Activated naive CD4-positive, alpha-beta T cell treated with anti-CD3 and anti-CD28 coated beads, Interleukin-2, amount 50 U/mL, for 72 hours (primary cell): ENCODE measurements around the gene SPI1. TPM values are rescaled to one million over a fixed set of nuclear protein-coding genes. Genes with fewer than 3 reads are reported as not detected.

ENCODE experiments used
- ATAC-seq, 2 donors: fragments of 150-1000 bp; cut with Tn5 transposase; 2 replicates each; pipeline ENCODE4 v1.10.0; 2021; ENCODE audit warnings: mild to moderate bottlenecking in 2 of 2, moderate library complexity in 2 of 2
- DNase-seq, 2 donors: peaks; one replicate each; pipeline ENCODE4 v3.0.0; 2021 to 2022; ENCODE audit warnings: low spot score in 2 of 2
- H3K27ac Mint-ChIP-seq, 2 donors: one replicate each; pipeline ENCODE4 v1.8.0; 2022; ENCODE audit warnings: mild to moderate bottlenecking in 2 of 2, mixed read lengths in 2 of 2
- H3K36me3 Mint-ChIP-seq, 2 donors: one replicate each; pipeline ENCODE4 v1.8.0; 2022; ENCODE audit warnings: mixed read lengths in 2 of 2
- H3K9me3 Mint-ChIP-seq, 2 donors: one replicate each; pipeline ENCODE4 v1.8.0; 2022; ENCODE audit warnings: mixed read lengths in 2 of 2
- total RNA-seq, 2 donors: library from RNA; stranded (reverse); gene quantifications; one replicate each; pipeline ENCODE4 v1.2.3, GENCODE V29; 2022

SPI1 gene
- total RNA-seq, 2 donors from 2014 or later, result 0.20 TPM; not detected in 1

DNA sequence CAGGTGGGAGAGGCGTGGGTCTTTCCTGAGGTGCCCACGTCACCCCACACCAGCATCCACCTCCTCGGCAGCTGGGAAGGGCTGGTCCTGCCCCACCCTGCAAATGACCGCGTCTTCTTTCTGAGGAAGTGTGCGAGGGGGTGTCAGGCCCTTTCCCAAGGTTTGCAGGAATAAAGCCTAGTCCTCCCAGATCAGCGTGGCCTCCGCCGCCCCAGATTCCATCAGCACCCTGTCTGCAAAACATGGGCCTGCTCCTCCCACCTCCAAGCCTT is 15.6 kb upstream of the SPI1 start:
- Mint-ChIP-seq H3K36me3 (no peaks in the 10 kb centered on the region), H3K27ac (peak overlapping the region; percentile 88 to 93), H3K9me3 (no peaks in the 10 kb centered on the region)
- ATAC-seq (no peak), DNase-seq (no peak)

DNA sequence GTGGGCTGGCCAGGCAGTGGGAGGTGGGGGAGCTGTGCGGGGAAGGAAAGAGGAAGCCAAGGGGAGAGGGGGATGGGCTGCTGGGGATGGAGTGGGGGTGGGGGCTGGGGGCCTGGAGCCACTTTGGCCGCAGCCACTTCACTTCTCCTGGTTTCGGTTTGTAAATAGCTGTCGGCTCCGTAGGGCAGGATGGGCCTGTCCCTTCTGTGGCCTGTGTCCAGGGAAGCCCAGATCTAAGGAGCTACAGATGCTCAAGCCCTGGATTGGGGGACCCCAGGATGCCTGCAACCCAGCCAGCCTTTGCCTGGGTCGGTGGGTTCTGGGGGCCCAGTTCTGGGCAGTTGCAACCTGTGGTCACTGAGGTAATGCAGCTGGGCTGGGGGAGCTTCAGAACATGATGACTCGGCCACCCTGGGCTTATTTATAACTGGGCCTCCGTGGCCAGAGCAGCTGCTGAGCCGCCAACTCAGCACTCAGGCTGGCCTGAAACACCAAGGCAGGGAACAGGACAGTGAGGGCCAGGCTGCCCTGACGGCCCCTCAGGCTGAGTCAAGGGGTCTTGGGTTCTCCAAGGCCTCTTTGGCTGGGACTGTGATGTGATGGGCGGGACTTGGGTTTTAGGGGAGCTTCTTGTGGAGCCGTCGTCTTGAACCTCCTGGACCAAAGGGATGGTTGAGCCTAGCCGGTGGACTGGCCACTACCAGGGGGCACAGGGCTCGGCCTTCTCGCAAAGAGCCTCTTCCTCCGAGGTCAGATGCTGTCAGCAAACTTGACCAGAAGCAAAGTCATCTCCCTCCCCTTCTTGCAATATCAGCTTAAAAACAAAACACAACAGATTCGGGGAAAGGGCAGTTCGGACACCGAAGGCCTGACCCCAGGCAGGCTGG is 15.1 kb upstream of the SPI1 start:
- no peaks in the 10 kb centered on the region for H3K9me3 Mint-ChIP-seq
- ATAC-seq, result no peak
- H3K27ac Mint-ChIP-seq, result peak overlapping the region in 1 of 2 donors; percentile 88
- H3K36me3 Mint-ChIP-seq, result no peaks in the 10 kb centered on the region
- no peak for DNase-seq

DNA sequence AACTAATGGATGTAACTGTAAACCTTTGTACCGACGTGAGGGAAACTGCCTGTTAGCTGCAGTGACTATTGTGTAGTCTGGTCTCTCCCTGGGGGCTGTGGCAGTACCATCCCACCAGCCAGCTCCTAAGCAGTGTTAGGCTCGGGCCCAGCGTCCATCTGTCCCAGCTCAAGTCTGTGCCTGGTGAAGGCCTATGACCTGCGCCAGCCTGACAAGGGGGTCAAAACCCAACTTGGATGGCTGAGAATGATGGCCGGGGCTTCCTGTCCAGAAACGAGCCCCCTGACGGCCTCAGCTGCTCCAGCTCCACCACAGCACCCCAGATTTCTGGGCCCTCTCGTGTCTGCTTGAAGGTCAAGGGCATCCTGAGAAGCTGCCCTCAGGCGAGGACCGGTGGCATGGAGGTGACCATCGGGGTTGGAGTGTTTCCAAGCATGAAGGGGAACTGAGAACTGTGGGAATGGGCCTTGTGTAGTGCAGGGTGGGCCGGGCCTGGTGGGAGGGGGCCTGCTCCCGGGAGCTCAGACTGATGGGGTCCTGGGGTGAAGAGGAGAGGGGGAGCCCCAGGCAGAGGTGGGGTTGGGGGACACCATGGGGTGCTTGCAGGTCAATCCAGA is 14.3 kb upstream of the SPI1 start:
- no peak for ATAC-seq
- no peak for DNase-seq
- no peaks in the 10 kb centered on the region for H3K9me3 Mint-ChIP-seq
- peak overlapping the region in 1 of 2 donors; percentile 13 for H3K27ac Mint-ChIP-seq
- no peaks in the 10 kb centered on the region for H3K36me3 Mint-ChIP-seq

DNA sequence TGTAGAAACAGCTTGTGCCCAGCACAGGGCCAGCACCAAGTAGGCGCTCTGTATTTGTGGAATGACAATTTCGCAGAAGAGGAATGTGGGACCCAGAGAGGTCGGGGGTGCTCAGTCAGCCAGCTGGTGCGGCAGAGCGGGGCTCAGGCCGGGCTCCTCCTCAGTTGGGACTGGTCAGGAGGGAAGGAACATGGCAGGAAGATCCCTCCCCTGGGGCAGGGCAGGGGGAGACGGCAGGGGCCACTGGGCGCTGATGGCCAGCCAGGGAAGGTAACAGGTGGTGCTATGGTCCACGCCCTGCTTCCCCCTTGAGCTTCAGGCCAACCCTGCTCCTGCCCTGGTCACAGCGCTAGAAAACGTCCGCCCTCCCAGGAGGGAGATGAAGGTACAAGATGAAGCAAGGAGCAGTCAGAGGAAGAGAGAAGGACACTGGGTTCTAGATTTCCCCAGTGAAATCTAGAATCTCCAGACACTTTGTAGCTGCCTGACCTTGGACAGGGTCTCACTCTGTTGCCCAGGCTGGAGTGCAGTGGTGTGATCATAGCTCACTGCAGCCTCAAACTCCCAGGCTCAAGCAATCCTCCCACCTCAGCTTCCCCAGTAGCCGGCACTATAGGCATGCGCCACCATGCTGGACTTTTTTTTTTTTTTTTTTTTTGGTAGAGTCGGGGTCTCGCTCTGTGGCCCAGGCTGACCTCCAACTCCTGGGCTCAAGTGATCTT is 13.5 kb upstream of the SPI1 start:
- Mint-ChIP-seq H3K36me3 (no peaks in the 10 kb centered on the region), H3K27ac (peak overlapping the region in 1 of 2 donors; percentile 13)

DNA sequence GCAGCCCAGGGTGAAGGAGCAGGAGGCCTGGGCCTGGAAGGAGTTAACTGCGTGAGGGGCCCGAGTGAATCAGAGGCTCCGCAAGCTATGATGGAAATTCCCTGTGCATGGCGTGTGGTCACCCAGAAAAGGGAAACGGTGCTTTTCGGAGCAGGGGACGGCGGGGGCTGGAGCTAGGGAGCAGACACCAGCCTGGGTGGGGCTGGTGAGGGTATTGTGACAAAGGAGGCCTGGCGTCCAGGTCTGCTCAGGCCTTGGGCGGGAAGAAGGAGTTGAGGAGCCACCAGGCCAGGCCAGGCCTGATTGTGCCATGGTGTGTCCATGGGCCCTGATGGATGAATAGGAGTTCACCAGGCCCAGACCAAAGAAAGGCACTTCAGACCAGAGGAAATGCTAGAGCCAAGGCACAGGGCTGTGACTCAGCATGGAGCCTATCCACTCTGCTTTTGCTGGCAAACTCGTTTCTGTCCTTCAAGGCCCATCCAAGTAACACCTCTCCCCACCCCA is 12.8 kb upstream of the SPI1 start:
- DNase-seq (no peak), ATAC-seq (no peak)
- Mint-ChIP-seq H3K36me3 (no peaks in the 10 kb centered on the region), H3K27ac (peak overlapping the region in 1 of 2 donors; percentile 13), H3K9me3 (no peaks in the 10 kb centered on the region)

More for the DNA sequence above, 13.5 kb upstream of the SPI1 start:
- H3K9me3 Mint-ChIP-seq, result no peaks in the 10 kb centered on the region
- DNase-seq, result no peak
- no peak for ATAC-seq

DNA sequence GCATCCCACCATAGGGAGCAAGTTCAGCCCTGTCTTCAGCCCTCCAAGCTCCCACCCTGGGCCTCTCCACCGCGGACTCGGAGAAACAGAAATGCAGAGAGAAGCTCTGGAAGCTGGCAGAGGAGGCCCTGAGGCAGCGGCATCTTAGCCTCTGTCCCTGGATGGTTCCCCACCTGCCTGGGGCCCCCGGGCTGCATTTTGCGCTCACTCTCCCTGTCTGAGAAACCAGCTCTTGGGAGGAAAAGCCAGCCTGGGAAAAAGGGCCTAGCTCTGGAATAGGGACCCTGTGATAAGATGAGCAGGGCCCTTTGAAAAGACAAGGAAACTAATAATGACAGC is 12.0 kb upstream of the SPI1 start:
- Mint-ChIP-seq H3K36me3 (no peaks in the 10 kb centered on the region), H3K9me3 (no peaks in the 10 kb centered on the region), H3K27ac (peak overlapping the region in 1 of 2 donors; percentile 13)
- DNase-seq (no peak), ATAC-seq (no peak)

DNA sequence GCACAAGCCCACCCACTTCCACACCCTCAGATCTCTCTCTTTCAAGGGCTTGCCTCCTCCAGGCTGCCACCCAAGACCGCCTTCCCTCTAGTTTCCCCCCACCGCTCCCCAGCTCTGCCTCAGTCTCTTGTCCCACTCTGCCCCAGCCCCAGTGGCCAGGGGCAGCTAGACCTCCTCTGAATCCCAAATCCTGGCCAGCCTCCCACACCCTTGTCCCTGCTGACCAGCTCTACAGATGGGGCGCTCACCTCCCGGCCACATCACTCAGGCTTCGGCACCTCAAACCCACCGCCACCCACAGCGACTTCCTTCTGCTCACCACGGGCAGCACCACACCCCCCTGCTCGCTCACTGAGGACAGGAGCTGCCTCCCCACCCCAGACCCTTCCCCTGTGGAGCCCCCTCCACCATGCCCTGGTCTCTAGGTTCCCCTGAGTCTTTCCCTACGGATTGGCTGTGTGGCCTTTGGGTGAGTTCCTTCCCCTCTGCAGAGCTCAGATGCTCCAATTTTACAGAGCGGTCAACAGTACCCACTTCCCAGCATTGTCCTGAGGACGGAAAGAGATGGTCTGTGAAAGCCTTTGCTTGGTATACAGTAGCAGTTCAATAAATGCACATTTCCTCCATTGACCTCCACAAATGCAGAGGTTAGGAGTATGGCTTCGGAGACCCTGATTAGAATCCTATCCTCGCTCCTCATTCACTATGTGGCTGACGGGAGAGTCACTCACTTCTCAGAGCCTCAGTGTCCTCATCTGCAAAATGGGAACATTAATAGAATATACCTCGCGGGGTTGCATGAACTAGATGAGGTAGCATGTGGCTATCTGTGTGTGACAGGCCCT is 11.5 kb upstream of the SPI1 start:
- no peaks in the 10 kb centered on the region for H3K9me3 Mint-ChIP-seq
- H3K27ac Mint-ChIP-seq, result peak overlapping the region in 1 of 2 donors; percentile 43
- no peak for ATAC-seq
- DNase-seq, result no peak
- H3K36me3 Mint-ChIP-seq, result no peaks in the 10 kb centered on the region

DNA sequence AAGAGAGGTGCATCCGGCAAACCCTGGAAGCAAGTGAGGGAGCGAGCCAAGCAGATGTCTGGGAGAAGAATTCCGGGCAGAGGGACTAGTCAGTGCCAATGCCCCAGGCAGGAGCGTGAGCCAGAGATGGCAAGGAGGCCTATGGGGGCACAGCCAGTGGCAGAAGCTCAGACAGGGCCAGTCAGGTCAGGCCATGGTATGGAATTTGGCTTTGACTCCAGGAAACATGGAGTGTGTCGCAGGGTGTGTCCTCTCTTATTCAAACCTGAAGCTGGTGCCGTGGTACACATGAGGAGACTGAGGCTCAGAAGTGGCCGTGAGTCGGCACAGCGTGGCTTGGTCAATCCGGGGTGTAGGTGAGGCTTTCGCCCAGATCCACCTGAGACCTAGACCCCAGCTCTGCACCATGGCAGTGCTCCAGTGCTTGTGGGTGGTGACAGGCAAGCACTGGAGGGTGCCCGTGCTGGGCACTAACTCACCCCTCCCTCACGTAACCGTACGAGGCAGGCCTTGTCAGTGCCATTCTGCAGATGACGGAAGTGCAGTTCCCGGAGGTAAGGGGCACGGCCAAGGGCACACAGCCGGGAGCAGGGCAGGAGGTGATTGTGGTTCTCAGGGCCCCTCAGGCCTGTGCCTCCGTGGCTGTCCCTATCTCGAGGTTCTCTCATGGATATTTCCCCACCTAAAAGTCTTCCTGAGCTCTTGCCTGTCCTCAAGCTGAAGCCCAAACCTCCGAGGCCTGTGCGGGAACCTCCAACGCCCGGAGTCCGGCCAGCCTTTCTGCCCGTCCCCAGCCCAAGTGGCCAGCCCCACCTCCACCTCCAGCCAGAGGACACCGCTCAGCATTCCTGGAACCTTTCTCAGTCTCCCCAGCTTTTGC is 10.6 kb upstream of the SPI1 start:
- ATAC-seq (no peak), DNase-seq (no peak)
- peak overlapping the region in 1 of 2 donors; percentile 43 for H3K27ac Mint-ChIP-seq
- no peaks in the 10 kb centered on the region for H3K9me3 Mint-ChIP-seq
- H3K36me3 Mint-ChIP-seq, result no peaks in the 10 kb centered on the region

DNA sequence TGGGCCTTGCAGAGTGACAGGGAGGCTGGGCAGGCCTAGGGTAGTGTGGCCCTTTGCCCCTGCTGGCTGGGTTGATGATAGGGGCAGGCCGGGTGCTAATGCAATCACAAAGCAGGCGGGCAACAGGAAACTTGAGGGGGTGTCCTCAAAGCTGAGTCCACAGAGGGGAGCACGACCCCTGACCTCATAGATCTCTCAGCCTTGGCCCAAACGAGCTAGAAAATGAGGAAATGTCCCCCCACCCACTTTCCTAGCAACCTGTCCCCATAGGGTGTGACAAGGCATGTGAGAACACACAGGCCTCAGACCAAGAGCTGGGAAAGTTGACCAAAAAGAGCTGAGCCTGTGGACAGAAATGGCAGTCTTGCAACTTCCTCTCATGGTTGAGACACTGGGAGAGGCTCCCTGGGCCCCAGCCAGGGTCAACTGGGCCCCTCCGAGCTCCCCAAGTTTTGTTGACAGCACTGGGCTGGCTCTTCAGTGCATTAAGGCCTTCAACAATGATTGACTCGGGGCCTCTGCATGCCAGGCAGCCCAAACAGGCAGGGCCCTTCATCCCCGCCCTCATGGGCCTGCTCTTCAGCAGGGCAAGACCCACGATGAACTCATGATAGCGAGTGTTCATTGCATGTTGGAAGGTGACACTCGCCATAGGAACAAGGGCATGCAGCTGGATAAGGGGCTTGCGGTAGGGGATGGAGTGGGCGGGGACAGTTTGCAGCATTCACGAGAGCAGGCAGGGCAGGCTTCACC is 9.8 kb upstream of the SPI1 start:
- H3K36me3 Mint-ChIP-seq, result no peaks in the 10 kb centered on the region
- no peak for DNase-seq
- no peaks in the 10 kb centered on the region for H3K9me3 Mint-ChIP-seq
- H3K27ac Mint-ChIP-seq, result no peak overlapping the region
- no peak for ATAC-seq

DNA sequence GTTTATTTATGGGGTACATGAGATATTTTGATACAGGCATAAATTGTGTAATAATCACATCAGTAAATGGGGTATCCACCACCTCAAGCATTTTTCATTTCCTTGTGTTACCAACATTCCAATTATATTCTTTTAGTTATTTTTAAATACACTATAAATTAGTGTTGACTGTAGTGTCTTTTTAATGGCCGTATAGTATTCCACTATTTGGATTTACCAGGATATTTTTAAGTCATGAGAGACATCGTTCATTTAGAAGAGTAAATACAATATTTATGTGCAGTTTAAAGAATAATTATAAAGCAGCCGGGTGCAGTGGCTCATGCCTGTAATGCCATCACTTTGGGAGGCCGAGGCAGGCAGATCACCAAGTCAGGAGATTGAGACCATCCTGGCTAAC is 6.2 kb upstream of the SPI1 start:
- DNase-seq (no peak), ATAC-seq (no peak)
- Mint-ChIP-seq H3K9me3 (no peaks in the 10 kb centered on the region), H3K36me3 (no peaks in the 10 kb centered on the region), H3K27ac (no peak overlapping the region)

DNA sequence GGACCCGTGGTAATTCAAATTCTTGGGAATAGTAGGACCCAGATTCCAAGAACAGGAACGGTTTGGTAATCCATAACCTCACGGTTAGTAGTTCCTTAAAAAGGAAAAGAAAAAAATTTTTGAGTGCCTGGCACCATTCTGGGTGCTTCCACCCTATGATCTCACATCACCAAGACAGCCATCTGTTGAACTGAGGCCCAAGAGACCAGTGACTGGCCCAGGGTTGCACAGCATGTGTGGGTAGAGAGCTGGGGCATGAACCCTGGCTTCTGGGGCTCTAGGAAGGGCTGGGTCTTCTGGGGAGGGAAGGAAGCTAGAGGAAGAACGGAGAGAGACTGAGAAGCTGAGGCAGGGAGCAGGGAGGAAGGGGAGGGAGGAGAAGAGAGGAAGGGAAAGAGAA is 4.7 kb upstream of the SPI1 start:
- no peak for DNase-seq
- Mint-ChIP-seq H3K9me3 (no peaks in the 10 kb centered on the region), H3K36me3 (no peaks in the 10 kb centered on the region), H3K27ac (no peak overlapping the region)
- no peak for ATAC-seq

DNA sequence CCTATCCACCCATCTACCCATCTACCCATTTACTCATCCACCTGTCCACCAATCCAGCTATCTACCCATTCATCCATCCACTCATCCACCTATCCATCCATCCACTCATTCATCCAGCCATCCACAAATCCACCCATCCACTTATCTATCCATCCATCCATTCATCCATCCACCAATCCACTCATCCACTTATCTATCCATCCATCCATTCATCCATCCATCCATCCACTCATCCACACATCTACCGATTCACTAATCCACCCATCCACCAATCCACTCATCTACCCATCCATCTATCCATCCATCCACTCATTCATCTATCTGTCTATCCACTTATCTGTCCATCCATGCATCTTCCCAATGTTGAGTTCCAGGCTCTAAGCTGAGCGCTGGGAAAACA is 1.7 kb upstream of the SPI1 start:
- no peak for DNase-seq
- no peaks in the 10 kb centered on the region for H3K9me3 Mint-ChIP-seq
- H3K36me3 Mint-ChIP-seq, result no peaks in the 10 kb centered on the region
- ATAC-seq, result no peak
- H3K27ac Mint-ChIP-seq, result no peak overlapping the region

DNA sequence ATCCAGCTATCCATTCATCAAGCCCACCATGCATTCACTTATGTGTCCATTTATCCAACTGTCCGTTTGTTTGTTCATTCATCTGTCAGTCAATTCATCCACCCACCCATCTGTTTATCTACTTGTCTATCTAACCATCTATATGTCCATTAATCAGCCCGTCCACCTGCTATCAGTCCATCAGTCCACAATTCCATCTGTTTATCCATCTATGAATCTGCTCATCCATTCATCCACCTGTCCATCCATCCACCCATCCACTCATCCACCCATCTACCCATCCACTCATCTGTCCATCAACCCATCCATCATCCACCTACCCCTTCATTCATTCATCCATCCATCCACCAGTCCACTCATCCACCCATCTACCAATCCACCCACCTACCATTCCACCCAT is 970 bp upstream of the SPI1 start:
- DNase-seq (no peak), ATAC-seq (no peak)
- Mint-ChIP-seq H3K9me3 (no peaks in the 10 kb centered on the region), H3K36me3 (no peaks in the 10 kb centered on the region), H3K27ac (no peak overlapping the region)

DNA sequence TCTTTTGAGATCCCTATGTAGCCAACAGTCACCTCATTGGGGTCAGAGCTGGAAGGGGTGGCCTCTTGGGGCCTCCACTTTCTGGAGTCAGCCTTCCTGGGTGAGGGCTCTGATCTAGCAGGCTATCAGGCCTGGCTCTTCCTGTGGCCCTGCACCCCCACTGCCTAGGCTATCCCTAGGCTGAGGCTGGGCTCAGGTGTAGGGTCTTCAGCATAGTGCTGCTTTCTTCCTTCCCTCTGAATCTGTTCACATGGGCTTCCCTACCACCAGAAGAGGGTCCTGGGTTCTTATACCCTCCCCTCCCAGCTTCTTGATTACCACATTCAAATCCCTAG is 456 bp upstream of the SPI1 start:
- DNase-seq (no peak), ATAC-seq (no peak)
- Mint-ChIP-seq H3K27ac (no peak overlapping the region), H3K9me3 (no peaks in the 10 kb centered on the region), H3K36me3 (no peaks in the 10 kb centered on the region)

DNA sequence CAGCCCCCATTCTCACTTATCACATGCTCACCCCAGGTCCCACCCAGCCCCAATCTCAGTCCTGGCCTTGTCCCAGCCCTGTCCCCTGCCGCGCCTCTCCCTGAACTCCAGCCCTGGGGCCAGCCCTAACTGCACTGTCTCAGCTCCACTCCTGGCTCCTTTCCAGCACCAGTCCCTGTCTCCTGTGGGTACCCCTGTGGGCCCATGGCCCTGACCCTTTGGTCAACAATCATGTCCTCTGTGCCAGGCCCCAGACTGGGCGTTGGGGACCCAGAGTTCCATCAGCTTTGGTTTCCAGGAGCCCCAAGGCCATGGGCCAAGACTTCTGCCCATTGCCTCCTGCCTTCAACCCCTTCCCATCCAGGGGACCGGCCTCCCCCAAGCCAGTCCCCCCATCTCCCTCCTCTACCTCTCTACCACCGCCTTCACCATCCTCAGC is 757 bp downstream of the SPI1 start:
- DNase-seq, result no peak
- Mint-ChIP-seq H3K9me3 (no peaks in the 10 kb centered on the region), H3K36me3 (no peaks in the 10 kb centered on the region), H3K27ac (peak overlapping the region in 1 of 2 donors; percentile 34)
- no peak for ATAC-seq
